Endometrium (tissue), 2 donors: ENCODE results near the gene JPH3.

ENCODE experiments used
- FAIRE-seq: peaks from 2 replicates; lab custom pipeline; 2012; peaks lifted over from hg19 to GRCh38; lab: Jason Lieb, UNC
- donor health status: control.
- donor health status: control.

JPH3 gene

DNA sequence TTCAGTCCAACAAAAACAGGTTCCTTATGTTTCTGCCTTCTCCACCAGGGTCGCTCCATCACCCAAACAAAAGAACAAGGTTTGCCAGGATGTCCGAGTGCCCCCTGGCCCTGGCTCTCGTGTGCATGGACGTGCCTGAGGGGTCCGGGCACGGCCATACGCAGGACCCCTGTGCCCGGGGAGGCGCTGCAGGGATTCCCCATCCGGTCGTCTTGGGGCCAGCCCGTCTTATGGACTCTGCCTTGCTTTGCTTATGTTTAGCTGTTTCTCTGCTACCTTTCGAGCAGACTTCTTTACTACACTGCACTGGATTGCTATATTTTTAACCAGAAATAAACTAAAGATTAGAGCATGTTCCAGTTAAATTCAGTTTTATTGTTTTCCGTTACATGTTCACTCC, 95.5 kb downstream of the JPH3 start:
- no peak for FAIRE-seq

DNA sequence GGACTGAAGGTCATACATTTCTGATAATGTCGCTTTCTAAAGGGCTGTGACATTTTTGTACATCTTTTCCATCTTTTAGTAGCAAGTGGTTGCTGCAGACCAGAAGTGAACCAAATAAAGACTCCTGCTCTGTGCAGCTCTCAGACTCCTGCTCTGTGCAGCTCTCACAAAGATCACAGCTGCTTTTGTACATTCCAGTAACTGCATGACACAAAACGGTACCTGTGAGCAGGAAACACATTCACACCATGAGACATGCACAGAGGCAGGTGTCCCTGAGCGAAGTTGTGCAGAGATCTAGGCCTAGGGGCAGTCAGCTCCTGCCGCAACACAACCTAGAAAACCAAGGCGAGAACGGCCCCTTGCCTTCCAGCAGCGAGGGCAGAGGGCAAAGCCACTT, 95.9 kb downstream of the JPH3 start:
- no peak for FAIRE-seq

DNA sequence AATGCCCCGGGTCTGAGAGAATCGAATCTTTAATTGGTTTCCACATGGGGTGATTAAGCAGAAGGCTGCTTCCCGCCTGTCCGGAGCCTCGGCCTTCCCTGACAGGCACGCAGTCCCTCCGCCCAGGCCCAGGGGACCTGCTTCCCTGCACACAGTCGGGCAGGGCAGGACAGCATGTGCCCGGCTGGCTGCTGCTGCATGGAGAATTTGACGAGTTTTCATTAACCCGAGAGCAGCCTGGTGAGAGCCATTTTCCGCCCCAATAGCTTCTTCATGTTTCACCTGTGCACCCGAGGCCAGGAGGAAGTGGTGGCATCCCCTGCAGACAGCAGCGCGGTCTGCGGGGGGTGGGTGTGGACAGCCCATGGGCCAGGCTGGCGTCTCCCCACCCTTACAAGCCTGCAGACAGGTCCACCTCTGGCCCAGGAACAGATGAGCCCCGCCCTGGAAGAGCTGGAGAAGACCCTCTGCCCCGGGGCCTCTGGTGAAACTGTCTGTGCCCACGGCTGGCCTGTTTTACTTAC, 96.4 kb downstream of the JPH3 start:
- FAIRE-seq, result no peak

DNA sequence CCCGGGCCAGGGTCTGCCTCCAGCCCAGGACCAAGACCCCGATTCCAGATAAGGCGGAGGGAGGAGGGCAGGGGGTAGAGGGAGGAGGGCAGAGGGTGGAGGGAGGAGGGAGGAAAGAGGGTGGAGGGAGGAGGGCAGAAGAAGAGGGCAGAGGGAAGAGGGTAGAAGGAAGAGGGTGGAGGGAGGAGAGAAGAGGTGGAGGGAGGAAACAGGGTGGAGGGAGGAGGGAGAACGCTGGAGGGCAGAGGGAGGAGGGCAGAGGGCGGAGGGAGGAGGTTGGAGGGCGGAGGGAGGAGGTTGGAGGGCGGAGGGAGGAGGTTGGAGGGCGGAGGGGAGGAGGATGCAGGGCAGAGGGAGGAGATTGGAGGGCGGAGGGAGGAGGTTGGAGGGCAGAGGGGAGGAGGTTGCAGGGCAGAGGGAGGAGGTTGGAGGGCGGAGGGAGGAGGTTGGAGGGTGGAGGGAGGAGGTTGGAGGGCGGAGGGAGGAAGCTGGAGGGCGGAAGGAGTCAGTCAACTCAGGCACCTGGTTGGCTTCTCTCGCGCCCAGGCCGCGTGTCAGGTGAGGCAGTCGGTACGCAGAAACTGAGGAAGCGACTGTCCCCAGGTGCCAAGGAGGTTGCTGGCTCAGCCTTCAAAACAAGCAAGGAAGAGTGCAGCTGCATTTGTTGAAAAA, 98.2 kb downstream of the JPH3 start:
- no peak for FAIRE-seq

DNA sequence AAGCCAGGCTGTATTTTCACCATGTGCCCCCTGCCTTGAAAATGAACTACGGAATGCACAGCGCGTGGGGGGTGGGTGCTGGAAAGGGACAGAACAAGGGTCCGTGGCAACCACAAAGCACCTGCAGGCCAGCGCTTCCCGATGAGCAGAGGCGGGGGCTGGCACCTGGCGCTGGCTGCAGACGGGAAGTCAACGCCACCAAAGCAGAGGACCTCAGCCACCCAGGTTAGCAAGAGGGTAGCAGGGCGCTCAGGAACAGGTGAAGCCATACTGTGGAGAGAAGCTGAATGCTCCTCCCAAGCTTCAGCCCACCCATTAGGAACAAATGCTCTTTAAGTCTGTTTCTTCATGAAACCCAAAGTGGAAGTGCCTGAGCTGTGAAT, 98.8 kb downstream of the JPH3 start:
- FAIRE-seq, result no peak

DNA sequence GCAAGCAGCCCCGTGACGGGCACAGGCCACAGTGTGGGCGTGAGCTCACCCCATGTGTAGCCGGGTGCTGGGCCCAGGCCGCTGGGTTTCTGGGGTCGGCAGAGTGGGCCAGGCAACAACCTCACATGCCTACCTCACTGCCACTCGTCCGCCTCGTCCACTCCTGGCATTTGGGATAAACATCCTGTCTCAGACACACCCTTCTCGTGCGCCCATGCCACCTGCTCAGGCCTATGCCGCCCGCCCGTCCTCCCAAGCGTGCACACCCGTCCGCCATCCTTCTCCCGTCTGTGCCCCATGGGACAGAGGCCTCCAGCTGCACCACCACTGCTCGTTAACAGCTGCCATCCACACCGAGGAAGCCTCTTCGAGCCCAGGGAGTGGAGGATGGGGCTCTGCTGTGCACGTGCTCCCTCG, 99.2 kb downstream of the JPH3 start:
- no peak for FAIRE-seq

DNA sequence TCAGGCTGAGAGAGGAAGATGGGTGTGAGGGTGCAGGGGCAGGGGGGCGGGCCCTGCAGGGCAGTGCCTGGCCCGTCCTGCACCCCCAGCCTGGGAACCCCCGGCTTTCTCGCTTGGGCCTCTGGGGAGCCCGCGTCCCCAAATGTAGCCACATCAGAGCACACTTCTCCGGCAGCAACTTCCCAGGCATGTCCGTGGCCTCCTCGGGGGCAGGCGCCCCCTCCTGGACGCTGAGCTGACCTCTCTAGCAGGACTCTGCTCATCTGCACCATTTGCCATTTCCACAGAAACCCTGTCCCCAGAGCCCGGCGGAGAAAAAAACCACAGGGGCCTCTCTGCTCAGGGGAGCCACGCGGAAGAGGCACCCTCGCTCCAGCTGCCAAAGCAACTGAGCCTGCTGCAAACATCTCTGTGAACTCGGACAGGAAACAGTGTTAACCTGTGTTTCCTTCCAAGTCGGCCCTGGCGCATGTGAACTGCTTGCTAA, 100.1 kb downstream of the JPH3 start:
- FAIRE-seq, result no peak

DNA sequence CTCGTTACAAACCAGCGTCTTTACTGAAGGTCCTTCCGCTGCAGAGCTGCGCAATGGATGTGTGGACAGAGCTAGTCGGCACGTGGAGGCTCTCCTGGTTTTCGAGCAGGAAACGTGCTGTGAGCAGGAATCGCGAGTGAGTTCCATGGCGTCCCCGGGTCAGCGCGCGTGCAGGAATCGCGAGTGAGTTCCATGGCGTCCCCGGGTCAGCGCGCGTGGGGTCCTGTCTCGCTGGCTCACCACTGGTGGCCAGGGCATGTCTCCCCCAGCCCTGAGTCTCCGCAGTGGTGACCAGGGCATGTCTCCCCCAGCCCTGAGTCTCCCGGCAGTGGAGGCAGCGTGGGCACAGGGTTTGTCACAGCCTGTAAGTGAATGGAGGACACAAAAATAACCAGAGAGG, 100.8 kb downstream of the JPH3 start:
- no peak for FAIRE-seq

DNA sequence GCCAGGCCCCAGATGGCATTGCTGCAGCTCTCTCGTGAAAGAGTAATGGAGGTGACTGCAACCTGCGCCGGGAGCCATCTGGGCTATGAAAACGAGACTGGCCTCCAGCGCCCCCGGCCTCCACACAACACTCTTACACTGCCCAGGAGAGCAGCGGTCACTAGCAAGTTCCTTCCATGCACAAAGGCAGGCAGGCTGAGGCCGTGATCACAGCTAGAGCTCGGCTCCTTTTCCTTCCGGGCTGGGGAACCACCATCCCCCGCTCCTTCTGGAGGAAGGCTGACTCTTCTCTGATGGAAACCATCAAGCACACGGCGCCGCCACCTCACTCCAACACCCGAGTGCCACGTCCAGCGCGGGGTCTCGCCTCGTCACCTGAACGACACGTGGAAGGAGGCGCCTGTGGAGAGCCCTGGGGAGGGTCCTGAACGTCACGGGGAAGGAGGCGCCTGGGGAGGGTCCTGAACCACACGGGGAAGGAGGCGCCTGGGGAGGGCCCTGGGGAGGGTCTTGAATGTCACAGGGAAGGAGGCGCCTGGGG, 101.6 kb downstream of the JPH3 start:
- FAIRE-seq, result no peak

DNA sequence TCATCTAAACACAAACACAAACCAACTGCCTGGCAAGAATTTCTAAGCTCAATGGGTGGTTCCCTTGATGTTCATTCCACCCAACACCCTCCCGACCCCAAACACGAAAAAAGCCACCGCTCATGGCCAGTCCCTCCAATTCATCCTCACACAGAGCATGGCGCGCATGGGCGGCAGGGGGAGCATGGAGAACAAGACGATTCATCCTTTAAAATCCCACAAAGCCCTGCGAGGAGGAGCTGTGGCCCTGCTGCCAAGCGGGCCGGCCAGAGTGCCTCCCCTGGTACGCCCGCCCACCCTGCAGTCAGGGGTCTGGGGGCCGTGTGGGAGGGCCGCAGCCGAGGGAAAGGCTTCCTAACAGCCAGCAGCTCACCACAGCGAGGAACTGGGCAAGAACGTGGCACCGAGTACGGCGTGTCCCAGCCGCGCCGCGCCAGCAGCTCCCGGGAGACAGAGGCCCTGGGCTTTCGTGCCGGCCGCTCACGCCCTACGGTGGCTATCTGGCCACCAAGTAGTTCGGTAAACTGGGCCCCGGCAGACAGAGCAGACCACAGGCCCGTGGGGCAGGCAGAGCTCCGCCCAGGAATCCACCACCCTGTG, 102.5 kb downstream of the JPH3 start:
- no peak for FAIRE-seq

DNA sequence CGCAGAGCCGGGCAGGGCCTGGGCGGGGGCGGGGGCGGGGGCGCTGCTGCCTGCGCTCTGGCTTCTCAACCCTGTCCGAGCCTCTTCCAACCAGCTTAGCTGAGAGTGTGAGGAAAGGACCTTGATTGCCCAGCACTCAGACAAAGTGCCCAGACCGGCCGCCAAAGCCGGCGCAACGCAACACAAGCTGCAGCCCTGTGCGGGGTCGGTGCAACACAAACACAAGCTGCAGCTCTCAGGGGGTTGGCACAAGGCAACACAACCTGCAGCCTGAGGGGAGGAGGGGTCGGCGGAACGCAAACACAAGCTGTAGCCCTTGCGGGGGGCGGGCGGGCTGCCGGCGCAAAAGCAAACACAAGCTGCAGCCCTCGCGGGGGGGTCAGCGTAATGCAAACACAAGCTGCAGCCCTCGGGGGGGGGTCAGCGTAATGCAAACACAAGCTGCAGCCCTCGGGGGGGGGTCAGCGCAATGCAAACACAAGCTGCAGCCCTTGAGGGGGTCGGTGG, 103.5 kb downstream of the JPH3 start:
- no peak for FAIRE-seq

DNA sequence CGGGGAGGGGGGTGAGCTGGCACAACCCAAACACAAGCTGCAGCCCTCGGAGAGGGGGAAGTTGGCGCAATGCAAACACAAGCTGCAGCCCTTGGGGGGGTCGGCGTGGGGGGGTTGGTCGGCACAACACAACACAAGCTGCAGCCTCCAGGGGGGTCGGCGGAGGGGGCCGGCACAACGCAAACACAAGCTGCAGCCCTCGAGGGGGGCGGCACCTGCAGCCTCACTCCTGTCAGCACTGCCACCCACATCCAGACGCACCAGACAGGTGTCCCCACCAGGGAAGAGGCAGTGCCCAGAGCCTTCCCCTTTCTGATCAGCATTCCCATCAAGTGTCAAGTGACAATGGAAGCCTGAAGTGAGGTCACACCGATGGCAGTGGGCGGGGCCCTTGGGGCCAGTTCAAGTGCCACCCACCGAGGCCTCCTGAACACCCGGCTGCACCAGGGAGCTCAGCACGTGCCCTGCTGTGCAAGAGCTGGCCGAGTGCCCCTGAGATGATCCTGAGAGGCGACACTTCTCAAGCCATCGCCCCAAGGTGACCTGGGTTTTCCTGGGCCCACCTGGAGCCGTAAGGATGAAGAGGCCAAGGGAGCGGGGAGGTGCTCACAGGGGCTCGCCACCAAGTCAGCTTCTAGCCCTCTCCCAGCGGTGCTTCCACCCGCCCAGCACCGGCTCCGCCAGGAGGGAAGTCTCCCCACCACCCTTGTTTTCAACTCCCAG, 104.1 kb downstream of the JPH3 start:
- no peak for FAIRE-seq

DNA sequence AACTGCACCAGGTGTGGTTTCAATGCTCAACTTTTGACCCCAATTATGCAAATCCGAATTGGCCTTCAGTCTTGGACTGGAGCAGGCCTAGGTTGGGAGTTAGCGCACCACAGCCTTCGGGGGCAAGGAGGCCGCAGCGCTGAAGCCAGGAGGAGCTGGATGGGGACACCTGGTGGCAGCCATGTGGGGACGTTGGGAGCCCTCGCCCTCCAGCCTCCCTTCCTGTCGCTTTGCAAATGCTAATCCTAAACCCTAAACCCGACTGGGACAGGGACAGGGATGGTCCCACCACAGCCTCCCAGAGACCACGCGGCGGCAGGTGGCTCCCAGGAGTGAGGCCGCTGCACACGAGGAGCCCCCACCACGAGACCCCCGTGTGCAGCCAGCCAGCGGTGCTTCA, 104.8 kb downstream of the JPH3 start:
- no peak for FAIRE-seq

DNA sequence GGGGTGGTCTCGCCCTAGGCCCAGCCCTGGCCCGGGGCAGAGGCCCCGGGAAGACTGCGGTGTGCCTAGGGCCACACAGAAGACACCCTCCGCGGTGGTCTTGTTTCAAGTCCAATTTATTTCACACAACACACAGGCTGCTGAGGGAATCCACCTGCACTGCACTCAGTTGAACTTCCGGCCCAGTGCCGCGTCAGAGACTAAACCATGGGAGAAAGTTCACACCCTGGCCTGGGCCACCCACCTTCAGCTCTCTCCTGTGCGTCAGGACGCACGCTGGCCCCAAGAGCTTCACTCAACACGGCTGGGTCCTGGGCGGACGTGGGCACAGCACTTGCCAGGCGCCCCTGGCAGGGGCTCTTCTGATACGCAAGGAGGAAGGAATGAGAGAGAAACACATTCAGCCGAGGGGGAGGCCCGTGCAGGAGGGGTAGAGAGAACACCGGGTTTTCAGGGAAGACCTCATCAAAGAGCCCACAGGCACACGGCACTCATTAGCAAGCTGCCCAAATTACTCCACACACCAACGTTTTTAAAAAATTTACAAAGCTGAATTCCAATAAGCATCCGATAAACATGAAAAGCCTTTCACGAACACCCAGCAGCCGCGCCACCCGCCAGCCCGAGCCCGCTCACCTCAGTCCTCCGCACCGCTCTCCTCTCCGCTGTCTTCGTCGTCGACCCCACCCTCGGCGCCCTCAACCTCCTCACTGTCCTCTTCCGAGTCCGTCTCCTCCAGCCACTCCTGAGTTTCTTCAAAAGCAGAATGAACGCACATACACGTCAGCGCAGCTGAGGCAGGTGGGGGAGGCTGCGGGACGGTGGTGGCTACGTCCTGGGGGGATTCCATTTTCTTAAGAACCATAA, 105.6 kb downstream of the JPH3 start:
- FAIRE-seq, result no peak

DNA sequence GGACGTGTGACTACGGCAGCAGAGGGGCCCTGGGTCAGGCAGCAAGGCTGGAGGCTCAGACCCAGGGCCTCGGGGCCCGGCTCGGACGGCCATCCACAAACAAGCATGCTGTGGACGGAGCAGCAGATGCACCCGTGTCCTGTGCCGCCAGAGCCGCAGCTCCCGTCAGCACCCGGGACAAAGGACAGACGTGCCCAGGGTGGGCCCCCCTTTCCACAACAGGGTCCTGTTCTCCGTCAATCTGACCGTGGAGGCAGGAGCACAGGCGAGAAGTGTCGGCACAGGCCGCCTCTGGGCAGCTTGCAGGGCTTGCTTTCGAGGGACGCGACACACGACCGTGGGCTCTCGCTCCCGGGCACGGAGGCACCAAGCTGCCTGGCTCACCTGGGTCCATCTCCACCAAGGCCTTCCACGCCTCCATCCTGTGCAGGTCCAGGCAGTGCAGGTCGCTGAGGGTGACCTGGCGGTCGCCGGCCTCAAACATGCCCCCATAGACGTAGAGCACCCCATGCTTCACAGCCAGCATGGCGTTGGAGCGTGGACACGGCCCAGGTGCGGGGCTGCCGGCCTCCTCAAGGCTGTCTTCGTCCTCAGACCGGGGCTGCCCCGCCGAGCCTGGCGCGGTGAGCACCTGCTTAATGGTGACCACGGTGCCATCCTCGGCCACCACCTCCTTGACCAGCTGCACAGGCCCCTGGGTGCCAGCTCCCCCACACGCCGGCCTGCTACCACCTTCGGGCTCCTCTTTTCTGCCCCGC, 106.8 kb downstream of the JPH3 start:
- no peak for FAIRE-seq

DNA sequence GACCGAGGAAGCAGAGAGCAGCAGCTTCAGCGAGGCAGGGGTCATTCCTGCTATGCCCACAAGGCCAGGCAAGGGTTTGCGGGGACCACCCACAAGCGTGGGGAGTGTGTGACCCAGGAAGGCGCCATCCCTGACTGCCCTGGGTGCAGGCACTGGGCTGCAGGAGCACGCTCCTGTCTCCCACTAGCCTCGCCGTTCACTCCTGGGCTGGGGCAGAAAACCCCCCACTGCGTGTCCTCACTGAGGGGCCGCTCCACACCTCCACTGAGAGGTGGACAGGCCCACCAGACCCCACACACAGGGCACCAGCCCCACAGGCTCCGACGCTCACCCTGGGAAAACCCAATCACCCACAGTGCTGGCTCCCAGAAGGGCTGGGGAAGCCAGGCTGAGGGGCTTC, 107.4 kb downstream of the JPH3 start:
- FAIRE-seq, result no peak

DNA sequence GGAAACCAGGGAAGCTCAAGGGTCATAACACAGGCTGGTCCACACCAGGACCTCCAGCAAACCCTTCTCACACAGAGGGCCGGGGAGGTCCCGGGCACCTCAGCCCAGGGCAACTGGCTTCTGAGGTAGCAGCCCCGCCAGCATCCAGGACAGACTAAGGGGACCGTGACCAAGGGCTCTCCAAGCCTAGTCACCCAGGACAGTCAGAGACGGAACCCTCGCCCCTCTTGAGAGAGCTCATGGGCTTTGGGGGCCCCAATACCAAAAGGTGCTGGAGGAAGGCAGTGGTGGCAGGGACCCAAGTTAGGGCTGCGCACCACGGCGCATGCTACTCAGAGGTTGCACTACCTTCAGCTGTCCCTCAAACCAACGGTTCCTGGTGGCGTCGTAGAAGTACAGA, 108.6 kb downstream of the JPH3 start:
- no peak for FAIRE-seq

DNA sequence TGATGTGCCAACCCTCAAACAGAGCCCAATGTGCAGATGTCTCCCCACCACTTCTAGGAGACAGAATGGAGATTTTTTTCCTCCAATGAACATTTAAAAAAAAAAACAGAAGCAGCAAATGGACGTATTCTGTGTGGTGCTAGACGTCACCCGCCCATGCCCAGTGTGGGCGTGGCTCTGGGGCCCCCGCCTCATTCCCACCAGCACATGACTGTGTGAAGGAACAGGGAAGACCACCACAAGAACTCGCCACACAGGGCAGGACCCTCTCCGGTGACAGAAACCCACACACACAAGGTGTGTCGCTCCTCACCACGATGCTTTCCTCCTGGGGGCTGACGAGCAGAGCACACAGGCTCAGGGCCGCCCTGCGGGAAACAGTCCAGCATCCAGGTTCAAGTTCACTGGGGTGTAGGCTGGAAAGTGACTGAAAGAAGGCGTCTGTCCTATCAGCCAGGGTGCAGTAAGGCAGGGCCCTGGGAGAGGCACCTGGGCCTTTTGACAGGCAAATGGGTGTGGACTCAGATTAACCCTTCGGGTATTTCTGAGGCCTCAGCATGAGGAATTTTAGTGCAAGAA, 110.0 kb downstream of the JPH3 start:
- FAIRE-seq, result no peak

DNA sequence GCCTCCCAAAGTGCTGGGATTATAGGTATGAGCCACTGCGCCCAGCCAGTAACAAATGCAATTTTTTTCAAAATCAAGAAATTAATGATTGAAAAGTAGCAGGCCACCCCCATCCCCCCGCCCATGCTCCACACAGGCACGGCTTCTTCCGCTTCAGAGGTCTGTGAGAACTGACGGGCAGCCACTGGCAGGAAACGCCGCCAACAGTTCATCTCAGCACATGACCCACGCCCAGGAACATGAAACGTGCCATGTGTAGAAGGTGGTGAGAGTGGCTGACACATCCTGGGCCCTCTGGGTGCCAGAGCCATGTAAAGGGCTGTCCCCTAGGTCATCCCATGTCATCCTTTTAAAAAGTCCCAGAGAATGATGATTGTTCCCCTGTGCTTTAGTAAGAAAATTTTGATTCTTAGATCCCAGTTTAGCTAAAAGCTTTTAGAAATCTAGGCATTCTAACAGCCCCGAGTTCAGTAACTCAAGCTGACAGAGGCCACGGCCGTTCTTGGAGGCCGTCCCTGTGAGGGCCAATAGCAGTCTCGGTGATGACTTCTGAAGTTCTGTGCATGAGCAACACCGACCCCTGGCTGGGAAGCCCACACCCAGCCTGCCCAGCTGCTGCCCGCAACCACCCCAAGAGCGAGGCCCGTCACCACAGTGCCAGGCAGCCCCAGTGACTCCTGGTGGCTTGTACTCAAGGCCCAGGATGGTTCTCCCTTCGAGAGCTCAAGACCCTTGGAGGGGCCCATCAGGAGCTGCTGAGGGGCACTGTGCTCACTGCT, 111.3 kb downstream of the JPH3 start:
- no peak for FAIRE-seq

DNA sequence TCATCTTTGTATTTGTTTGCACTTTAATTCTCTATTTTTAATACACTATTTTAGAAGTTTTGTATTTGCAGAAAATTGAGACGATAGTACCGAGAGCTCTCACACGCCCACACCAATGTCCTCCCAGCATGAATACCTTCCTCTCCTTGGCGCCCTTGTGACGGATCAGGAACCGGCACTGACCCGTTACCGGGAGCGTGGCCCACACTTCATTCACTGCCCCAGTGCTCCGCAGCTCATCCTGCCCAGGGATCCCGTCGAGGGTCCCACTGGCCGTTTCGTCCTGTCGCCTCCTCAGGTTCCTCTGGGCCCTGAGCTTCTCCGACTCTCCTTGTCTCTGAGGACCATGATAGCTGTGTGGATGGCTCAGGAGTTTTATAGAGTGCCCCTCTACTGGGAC, 112.9 kb downstream of the JPH3 start:
- no peak for FAIRE-seq
